Memory B cell (primary cell): ENCODE results near the gene SLC8A1.

Experiments used
- ATAC-seq: fragments of 150-1000 bp; cut with Tn5 transposase; 2 replicates; pipeline ENCODE4 v1.10.0; 2021; ENCODE audit warnings: low read depth, mild to moderate bottlenecking, moderate library complexity
- DNase-seq, 2 donors: peaks; one replicate each; pipeline ENCODE4 v3.0.0; 2022; ENCODE audit warnings: low spot score in 2 of 2
- H3K27ac Mint-ChIP-seq: one replicate; pipeline ENCODE4 v1.8.0; 2022; ENCODE audit warnings: mild to moderate bottlenecking, moderate library complexity, mixed read lengths
- H3K27me3 Mint-ChIP-seq: one replicate; pipeline ENCODE4 v1.8.0; 2022; ENCODE audit warnings: mixed read lengths
- H3K36me3 Mint-ChIP-seq: one replicate; pipeline ENCODE4 v1.8.0; 2022; ENCODE audit warnings: mild to moderate bottlenecking, mixed read lengths
- H3K4me1 Mint-ChIP-seq: one replicate; pipeline ENCODE4 v1.8.0; 2022; ENCODE audit warnings: mixed read lengths
- H3K4me3 Mint-ChIP-seq: one replicate; pipeline ENCODE4 v1.8.0; 2022; ENCODE audit warnings: mild to moderate bottlenecking, moderate library complexity, mixed read lengths
- H3K9me3 Mint-ChIP-seq: one replicate; pipeline ENCODE4 v1.8.0; 2022; ENCODE audit warnings: mixed read lengths

Gene SLC8A1

DNA sequence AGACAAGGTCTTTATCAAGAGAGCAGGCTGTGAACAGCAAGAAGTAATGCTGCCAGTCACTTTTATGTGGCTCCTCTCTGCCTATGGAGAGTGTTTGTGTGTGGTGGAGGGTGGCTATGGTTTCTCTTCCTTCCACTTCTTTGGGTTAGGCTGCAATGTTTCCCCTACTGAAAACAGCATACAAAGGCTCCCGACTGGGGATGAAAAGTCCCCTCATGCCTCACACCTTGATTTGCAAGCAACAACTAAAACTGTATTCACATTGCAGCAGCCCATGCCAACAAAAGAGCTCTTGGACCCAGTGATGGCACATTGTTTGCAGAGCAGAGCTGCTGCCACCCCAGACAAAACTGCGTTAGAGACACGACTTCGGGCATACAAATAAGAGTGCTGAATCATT, 301.6 kb downstream of the SLC8A1 start:
- ATAC-seq (no peak), DNase-seq (no peak)
- Mint-ChIP-seq H3K9me3 (no peaks in the 10 kb centered on the region), H3K27me3 (no peaks in the 10 kb centered on the region), H3K36me3 (no peaks in the 10 kb centered on the region), H3K4me1 (no peaks in the 10 kb centered on the region), H3K4me3 (no peak overlapping the region), H3K27ac (no peak overlapping the region)

- ATAC-seq (no peak), DNase-seq (no peak)
- Mint-ChIP-seq H3K27me3 (no peaks in the 10 kb centered on the region), H3K9me3 (no peaks in the 10 kb centered on the region), H3K4me1 (no peaks in the 10 kb centered on the region), H3K4me3 (no peak overlapping the region), H3K36me3 (no peaks in the 10 kb centered on the region), H3K27ac (no peak overlapping the region)
These were observed 303.6 kb downstream of the SLC8A1 start for GRCh38 chr2:40148334-40148733.

DNA sequence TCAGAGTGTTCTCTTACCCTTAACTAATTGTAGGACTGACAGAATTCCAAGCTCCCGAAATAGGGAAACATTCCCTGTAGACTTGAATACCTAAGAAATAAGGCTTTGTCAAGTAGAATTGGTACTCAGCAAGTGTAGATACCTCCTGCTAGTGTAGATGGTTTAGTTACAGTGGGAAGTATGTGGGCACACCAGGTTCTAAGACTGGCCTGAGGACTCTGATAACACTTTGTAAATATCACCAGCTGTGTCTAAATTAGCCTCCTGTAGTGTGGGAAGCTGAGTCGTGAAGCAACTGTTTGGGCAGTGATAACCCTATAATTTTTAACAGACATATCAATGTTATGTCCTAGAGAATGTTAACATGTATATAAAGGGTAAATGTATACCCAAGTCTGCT, 304.5 kb downstream of the SLC8A1 start:
- Mint-ChIP-seq H3K27ac (no peak overlapping the region), H3K4me1 (no peaks in the 10 kb centered on the region), H3K27me3 (no peaks in the 10 kb centered on the region), H3K4me3 (no peak overlapping the region), H3K9me3 (no peaks in the 10 kb centered on the region), H3K36me3 (no peaks in the 10 kb centered on the region)
- DNase-seq (no peak), ATAC-seq (no peak)

DNA sequence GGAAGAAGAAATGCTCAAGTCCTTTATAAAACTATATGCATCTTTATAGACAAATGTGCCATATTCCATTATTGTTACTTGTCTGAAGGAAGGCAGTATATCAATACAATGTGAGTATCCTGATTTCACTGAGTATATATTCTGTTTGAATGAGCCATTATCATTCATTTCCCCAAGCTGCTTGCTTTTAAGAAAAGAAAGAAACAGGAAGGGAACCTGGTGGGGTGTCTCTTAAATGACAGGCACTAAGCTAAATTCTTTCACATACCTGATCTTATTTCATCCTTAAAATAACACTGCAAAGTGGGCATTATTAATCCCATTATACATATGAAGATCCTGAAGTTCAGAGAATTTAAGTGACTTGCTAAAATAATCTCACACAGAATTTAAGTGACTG, 307.9 kb downstream of the SLC8A1 start:
- no peak for ATAC-seq
- H3K27ac Mint-ChIP-seq: no peak overlapping the region
- no peaks in the 10 kb centered on the region for H3K36me3 Mint-ChIP-seq
- H3K4me3 Mint-ChIP-seq: no peak overlapping the region
- no peaks in the 10 kb centered on the region for H3K9me3 Mint-ChIP-seq
- no peak for DNase-seq
- no peaks in the 10 kb centered on the region for H3K4me1 Mint-ChIP-seq
- no peaks in the 10 kb centered on the region for H3K27me3 Mint-ChIP-seq

DNA sequence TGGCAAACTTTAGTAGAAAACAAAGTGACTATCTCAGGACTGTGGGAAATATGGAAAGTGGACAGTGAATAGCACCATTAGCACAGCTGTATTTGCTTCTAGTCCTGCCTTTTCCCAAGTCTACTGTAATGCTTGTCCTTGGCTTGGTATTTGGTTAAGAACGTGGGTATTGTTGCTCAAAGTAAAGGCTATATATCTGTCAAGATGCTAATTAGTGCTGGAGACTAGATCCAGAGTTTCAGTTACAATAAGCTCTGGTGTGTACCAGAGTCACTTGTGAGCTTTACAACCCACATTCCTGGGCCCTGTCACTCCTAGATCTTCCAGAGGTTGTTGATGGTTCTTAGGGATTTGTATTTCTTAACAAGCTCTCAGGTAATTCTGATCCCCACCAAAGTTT, 313.6 kb downstream of the SLC8A1 start:
- H3K4me1 Mint-ChIP-seq: no peaks in the 10 kb centered on the region
- ATAC-seq (no peak), DNase-seq (no peak)
- no peak overlapping the region for H3K4me3 Mint-ChIP-seq
- H3K9me3 Mint-ChIP-seq: no peaks in the 10 kb centered on the region
- H3K27ac Mint-ChIP-seq: no peak overlapping the region
- H3K27me3 Mint-ChIP-seq: no peaks in the 10 kb centered on the region
- H3K36me3 Mint-ChIP-seq: no peaks in the 10 kb centered on the region

DNA sequence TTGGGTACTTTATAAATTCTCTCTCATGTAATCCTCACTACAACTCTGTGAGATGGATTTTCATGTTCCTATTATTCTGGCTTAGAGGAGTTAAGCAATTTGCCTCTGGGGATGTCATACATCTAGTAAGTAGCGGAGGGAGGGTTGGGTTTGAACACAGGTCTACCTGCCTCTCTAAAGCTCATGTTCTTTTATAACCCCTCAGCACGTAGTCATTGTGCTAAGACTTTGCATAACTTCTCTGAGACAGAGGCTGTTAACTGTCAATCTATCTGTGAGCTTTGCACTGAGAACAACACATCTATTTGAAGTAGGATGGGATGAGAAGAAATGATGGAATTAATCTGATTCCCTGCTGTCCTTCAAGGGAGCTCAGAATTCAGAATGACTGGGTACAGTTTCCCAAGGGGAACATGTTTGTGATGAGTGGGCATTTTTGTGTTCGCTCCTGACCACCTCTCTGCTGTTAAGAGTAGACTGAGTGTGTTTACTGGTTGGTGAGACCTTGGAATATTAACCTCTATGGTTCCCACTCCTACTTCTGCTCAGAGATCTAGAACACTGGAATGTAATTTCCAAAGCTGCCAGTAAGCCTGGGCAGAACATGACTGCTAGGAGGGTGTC, 320.7 kb downstream of the SLC8A1 start:
- Mint-ChIP-seq H3K27ac (no peak overlapping the region), H3K4me1 (no peaks in the 10 kb centered on the region), H3K36me3 (no peaks in the 10 kb centered on the region), H3K4me3 (no peak overlapping the region), H3K9me3 (no peaks in the 10 kb centered on the region), H3K27me3 (no peaks in the 10 kb centered on the region)
- ATAC-seq (no peak), DNase-seq (no peak)

DNA sequence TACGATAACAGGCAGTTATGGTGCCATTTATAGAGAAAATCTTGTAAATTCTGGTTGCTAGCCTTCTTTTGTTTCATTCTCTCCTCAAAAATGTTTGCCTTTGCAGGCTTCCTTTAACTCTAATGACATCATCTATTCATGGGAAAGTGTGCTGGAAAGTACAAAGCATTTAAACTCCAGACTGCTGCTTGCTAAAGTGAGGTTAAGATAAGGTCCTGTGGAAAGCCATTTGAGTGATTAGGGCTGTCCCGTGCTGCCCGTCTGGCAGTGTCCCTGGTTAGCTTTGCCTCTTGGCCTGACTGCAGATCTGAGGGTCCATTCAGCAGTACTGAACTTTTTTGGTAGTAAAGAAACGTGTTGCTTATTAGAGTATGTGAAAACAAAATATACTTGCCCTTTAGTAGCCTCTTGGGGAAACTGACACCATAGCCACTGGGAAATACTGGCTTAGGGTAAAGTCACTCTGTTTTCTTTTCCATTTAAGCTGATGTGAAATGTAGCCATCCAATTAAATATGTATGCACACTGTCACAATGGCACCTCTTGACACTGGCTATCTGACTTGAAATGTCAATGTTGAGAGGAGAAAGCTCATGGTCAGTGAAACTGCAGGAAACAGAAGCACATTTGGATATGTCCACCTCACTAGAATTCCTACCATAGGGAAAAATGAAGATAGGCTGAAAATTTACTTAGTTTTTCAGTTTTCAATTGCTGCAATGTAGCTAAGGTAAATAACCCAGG, 321.5 kb downstream of the SLC8A1 start:
- no peaks in the 10 kb centered on the region for H3K27me3 Mint-ChIP-seq
- H3K4me3 Mint-ChIP-seq: no peak overlapping the region
- no peak for ATAC-seq
- H3K9me3 Mint-ChIP-seq: no peaks in the 10 kb centered on the region
- no peaks in the 10 kb centered on the region for H3K36me3 Mint-ChIP-seq
- no peak for DNase-seq
- no peaks in the 10 kb centered on the region for H3K4me1 Mint-ChIP-seq
- H3K27ac Mint-ChIP-seq: no peak overlapping the region

DNA sequence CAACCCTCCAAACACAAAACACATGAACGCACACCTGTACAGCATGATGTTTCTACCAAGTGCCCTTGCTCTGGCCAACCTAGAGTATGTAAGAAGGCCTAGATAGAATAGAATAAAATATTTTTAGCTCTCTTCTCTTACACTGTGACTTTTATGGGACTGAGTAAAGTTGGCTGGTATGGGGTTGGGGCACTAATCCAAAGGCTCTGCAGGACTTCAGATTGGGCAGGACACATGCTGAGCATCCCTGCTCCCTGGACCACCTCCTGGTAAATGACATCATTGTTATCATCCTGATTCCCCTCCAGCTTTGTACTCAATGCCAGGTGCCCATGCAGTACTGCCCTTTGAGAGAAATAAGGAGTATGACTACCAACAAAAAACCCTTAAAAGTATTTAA, 322.2 kb downstream of the SLC8A1 start:
- Mint-ChIP-seq H3K4me1 (no peaks in the 10 kb centered on the region), H3K4me3 (no peak overlapping the region), H3K36me3 (no peaks in the 10 kb centered on the region), H3K27me3 (no peaks in the 10 kb centered on the region), H3K27ac (no peak overlapping the region), H3K9me3 (no peaks in the 10 kb centered on the region)
- ATAC-seq: no peak
- DNase-seq: no peak

DNA sequence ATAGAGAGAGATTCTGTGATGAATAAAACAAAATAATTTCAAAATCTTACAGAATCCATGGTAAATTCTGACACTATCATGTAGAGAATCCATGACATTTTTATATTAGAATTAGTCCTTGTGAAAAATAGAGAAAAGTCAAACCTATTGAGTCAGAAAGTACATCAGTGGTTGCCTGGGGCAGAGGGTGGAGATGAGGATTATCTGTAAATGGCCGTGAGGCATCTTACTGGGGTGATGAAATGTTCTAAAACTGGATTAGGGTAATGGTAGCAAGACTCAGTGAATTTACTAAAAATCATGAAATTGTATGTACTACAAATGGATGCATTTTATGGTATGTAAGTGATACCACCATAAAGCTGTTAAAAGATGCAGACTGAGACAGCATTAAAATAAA, 323.1 kb downstream of the SLC8A1 start:
- Mint-ChIP-seq H3K27ac (no peak overlapping the region), H3K27me3 (peaks cover 1% of the 10 kb centered on the region), H3K9me3 (no peaks in the 10 kb centered on the region), H3K4me3 (no peak overlapping the region), H3K4me1 (no peaks in the 10 kb centered on the region), H3K36me3 (no peaks in the 10 kb centered on the region)
- no peak for DNase-seq
- no peak for ATAC-seq

GRCh38 chr2:40127890-40128557, 323.9 kb downstream of the SLC8A1 start:
- DNase-seq (no peak), ATAC-seq (no peak)
- Mint-ChIP-seq H3K27me3 (peaks cover 1% of the 10 kb centered on the region), H3K4me3 (no peak overlapping the region), H3K27ac (no peak overlapping the region), H3K9me3 (no peaks in the 10 kb centered on the region), H3K4me1 (no peaks in the 10 kb centered on the region), H3K36me3 (no peaks in the 10 kb centered on the region)

DNA sequence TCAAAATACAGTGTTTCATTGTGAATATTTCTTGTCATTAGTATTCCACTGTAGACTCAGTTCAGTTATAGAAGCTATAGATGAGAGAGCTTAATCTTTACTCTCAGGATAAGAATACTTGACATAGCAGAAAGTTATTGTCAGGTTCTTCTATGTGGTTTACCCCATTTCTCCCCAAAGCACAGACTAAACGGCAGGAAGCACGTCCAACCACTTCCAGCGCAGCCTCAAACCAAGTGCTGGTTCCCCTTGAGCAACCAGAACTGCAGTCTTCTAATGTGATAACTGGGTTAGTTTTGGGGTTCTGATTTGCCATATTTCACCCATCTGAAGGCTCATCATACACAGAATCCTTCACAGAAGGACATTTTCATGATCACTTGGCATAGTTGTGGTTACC, 324.7 kb downstream of the SLC8A1 start:
- ATAC-seq: no peak
- Mint-ChIP-seq H3K4me1 (no peaks in the 10 kb centered on the region), H3K27ac (no peak overlapping the region)

DNA sequence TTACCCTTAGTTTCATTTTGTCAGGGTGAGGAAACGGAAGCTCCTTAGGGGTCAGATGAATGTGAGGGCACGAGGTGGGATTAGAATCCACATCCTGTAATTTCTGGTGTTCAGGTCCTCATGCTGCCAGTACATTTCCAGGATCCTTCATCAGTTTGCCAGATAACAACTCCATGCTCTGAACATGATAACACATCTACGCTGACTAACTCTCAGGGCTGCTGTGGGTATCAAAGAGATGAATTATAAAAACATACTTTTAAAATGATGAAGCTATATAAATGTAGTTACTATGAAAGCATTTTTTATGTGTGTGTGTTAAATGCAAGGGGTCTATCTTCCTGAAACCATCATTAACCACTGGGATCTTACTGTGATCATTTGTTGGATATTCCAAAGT, 325.9 kb downstream of the SLC8A1 start:
- Mint-ChIP-seq H3K4me3 (no peak overlapping the region), H3K27ac (no peak overlapping the region), H3K36me3 (no peaks in the 10 kb centered on the region), H3K27me3 (peaks cover 1% of the 10 kb centered on the region), H3K9me3 (no peaks in the 10 kb centered on the region), H3K4me1 (no peaks in the 10 kb centered on the region)
- no peak for ATAC-seq
- no peak for DNase-seq

More for the DNA sequence above, 324.7 kb downstream of the SLC8A1 start:
- DNase-seq: no peak
- no peaks in the 10 kb centered on the region for H3K36me3 Mint-ChIP-seq
- H3K27me3 Mint-ChIP-seq: peaks cover 1% of the 10 kb centered on the region
- H3K4me3 Mint-ChIP-seq: no peak overlapping the region
- H3K9me3 Mint-ChIP-seq: no peaks in the 10 kb centered on the region

- no peak overlapping the region for H3K27ac Mint-ChIP-seq
- H3K27me3 Mint-ChIP-seq: peaks cover 1% of the 10 kb centered on the region
- no peaks in the 10 kb centered on the region for H3K9me3 Mint-ChIP-seq
- DNase-seq: no peak
- no peaks in the 10 kb centered on the region for H3K4me1 Mint-ChIP-seq
- ATAC-seq: no peak
- H3K4me3 Mint-ChIP-seq: no peak overlapping the region
- H3K36me3 Mint-ChIP-seq: no peaks in the 10 kb centered on the region
These were observed 328.1 kb downstream of the SLC8A1 start for GRCh38 chr2:40123746-40124145.

DNA sequence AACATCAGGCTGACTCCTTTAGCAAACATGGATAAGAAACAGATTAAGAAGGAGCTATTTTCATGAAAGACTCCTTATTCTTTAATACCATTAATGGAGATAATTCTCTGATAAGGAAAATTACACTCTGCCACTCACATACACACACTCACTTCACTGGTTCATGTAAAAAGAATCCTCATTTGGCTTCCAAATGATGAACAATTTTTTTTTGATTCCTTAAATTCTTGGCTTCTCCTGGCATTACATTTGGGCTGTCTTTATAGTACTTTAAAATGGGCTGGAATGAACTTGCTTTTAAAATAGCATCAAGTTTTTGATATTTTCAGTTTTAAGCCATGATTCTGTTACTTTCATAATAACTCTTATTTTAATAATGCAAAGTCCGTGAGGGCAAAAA, 328.6 kb downstream of the SLC8A1 start:
- Mint-ChIP-seq H3K27ac (no peak overlapping the region), H3K36me3 (no peaks in the 10 kb centered on the region), H3K4me3 (no peak overlapping the region), H3K9me3 (no peaks in the 10 kb centered on the region), H3K4me1 (no peaks in the 10 kb centered on the region), H3K27me3 (peaks cover 1% of the 10 kb centered on the region)
- DNase-seq (no peak), ATAC-seq (no peak)

GRCh38 chr2:40120957-40121356, 330.9 kb downstream of the SLC8A1 start:
- ATAC-seq (no peak), DNase-seq (no peak)
- H3K27me3 Mint-ChIP-seq: peaks cover 1% of the 10 kb centered on the region
- no peak overlapping the region for H3K27ac Mint-ChIP-seq
- H3K4me3 Mint-ChIP-seq: no peak overlapping the region
- no peaks in the 10 kb centered on the region for H3K4me1 Mint-ChIP-seq
- H3K9me3 Mint-ChIP-seq: no peaks in the 10 kb centered on the region
- H3K36me3 Mint-ChIP-seq: no peaks in the 10 kb centered on the region
